Small intestine (tissue), 7 donors: ENCODE results near the gene SF3B1. TPM values are rescaled to one million over a fixed set of nuclear protein-coding genes. Genes with fewer than 3 reads are reported as not detected.

Experiments used
- DNase-seq, 2 donors: peaks; one replicate each; pipeline versions ENCODE4 v3.0.0 to v3.0.0-alpha.2; 2013
- FAIRE-seq: peaks from 2 replicates; lab custom pipeline; 2012; peaks lifted over from hg19 to GRCh38; lab: Jason Lieb, UNC
- H3K27ac ChIP-seq, 3 donors: one replicate each; pipeline ENCODE4 v1.5.1; 2013; ENCODE audit warnings: low read length in 2 of 3, mild to moderate bottlenecking in 2 of 3, control low read depth in 1 of 3, inconsistent platforms in 1 of 3, low read depth in 1 of 3, moderate library complexity in 1 of 3
- H3K27me3 ChIP-seq, 3 donors: one replicate each; pipeline ENCODE4 v1.6.1; 2013; ENCODE audit warnings: low read length in 3 of 3, inconsistent platforms in 1 of 3; ENCODE audit not compliant: control insufficient read depth in 3 of 3, insufficient read depth in 3 of 3
- H3K36me3 ChIP-seq, 3 donors: one replicate each; pipeline ENCODE4 v1.6.1; 2013; ENCODE audit warnings: low read length in 3 of 3, inconsistent platforms in 1 of 3, low read depth in 1 of 3, mild to moderate bottlenecking in 1 of 3, moderate library complexity in 1 of 3; ENCODE audit not compliant: control insufficient read depth in 3 of 3, insufficient read depth in 2 of 3
- H3K4me1 ChIP-seq, 3 donors: one replicate each; pipeline ENCODE4 v1.6.1; 2013; ENCODE audit warnings: low read length in 2 of 3, inconsistent platforms in 1 of 3, low read depth in 1 of 3, mild to moderate bottlenecking in 1 of 3, moderate library complexity in 1 of 3; ENCODE audit not compliant: control insufficient read depth in 3 of 3, insufficient read depth in 2 of 3
- H3K4me3 ChIP-seq, 3 donors: one replicate each; pipeline ENCODE4 v1.5.1; 2013; ENCODE audit warnings: low read length in 3 of 3, control low read depth in 1 of 3, inconsistent platforms in 1 of 3, low read depth in 1 of 3, mild to moderate bottlenecking in 1 of 3, moderate library complexity in 1 of 3
- H3K9me3 ChIP-seq, 2 donors: one replicate each; pipeline ENCODE4 v1.6.1; 2013; ENCODE audit warnings: low read depth in 1 of 2, low read length in 1 of 2; ENCODE audit not compliant: control insufficient read depth in 2 of 2, insufficient read depth in 1 of 2
- WGBS, 3 donors: extraction: QIAGEN DNeasy Blood & Tissue Kit; methylation state at CpG; one replicate each; pipeline ENCODE4 v1.1.7; 2013; 5-methylcytosine and 5-hydroxymethylcytosine counted together
- polyA plus RNA-seq, 4 donors: library from polyadenylated mRNA; stranded (reverse) in 3 of 4; unstranded in 1 of 4; fragments of 200-250 nt in 3 of 4; fragments of 120-200 nt in 1 of 4; gene quantifications; one replicate each; pipeline versions ENCODE4 v1.2.1 to v1.2.3, GENCODE V29; 2013
- donor health status: healthy with polysubstance abuse.
- donor health status: control.
- donor health status: control.
- donor health status: Bipolar disorder and iron deficiency.
- donor health status: healthy.

SF3B1 gene
- polyA plus RNA-seq, 4 donors: 108 to 329 (median 176) TPM

GRCh38 chr2:197414515-197414914 lies 20.3 kb downstream of the SF3B1 start:
- Histone ChIP-seq H3K9me3 (no peaks in the 10 kb centered on the region), H3K4me1 (no peaks in the 10 kb centered on the region), H3K4me3 (no peak overlapping the region), H3K36me3 (peaks cover 21 to 62% (median 28%) of the 10 kb centered on the region in 3 donors), H3K27ac (no peak overlapping the region), H3K27me3 (no peaks in the 10 kb centered on the region)
- 73 to 84% (median 82%) methylated on average over 2 of the region's 2 CpGs for WGBS, 3 donors
- FAIRE-seq: no peak
- no peak for DNase-seq

GRCh38 chr2:197414039-197414438 lies 20.8 kb downstream of the SF3B1 start:
- FAIRE-seq: no peak
- 89 to 92% (median 91%) methylated on average over 5 of the region's 5 CpGs for WGBS, 3 donors

GRCh38 chr2:197405582-197405981 lies 29.2 kb downstream of the SF3B1 start:
- Histone ChIP-seq H3K36me3 (peaks cover 18 to 37% (median 35%) of the 10 kb centered on the region in 3 donors), H3K27ac (no peak overlapping the region), H3K4me3 (no peak overlapping the region), H3K27me3 (no peaks in the 10 kb centered on the region), H3K4me1 (no peaks in the 10 kb centered on the region), H3K9me3 (no peaks in the 10 kb centered on the region)
- FAIRE-seq (peak; percentile 88), DNase-seq (no peak)
- WGBS, 3 donors: 90 to 91% (median 90%) methylated on average over 2 of the region's 2 CpGs

More at GRCh38 chr2:197414039-197414438, 20.8 kb downstream of the SF3B1 start:
- Histone ChIP-seq H3K27me3 (no peaks in the 10 kb centered on the region), H3K36me3 (peaks cover 23 to 65% (median 26%) of the 10 kb centered on the region in 3 donors), H3K4me3 (no peak overlapping the region), H3K27ac (no peak overlapping the region), H3K9me3 (no peaks in the 10 kb centered on the region), H3K4me1 (no peaks in the 10 kb centered on the region)
- DNase-seq: no peak

- no peaks in the 10 kb centered on the region for H3K9me3 ChIP-seq
- H3K36me3 ChIP-seq: peaks cover 5 to 29% (median 18%) of the 10 kb centered on the region in 3 donors
- DNase-seq (no peak), FAIRE-seq (no peak)
- no peaks in the 10 kb centered on the region for H3K4me1 ChIP-seq
- H3K4me3 ChIP-seq: no peak overlapping the region
- H3K27ac ChIP-seq: no peak overlapping the region
- 82 to 88% (median 87%) methylated on average over 6 of the region's 6 CpGs for WGBS, 3 donors
- H3K27me3 ChIP-seq: no peaks in the 10 kb centered on the region
Measured at GRCh38 chr2:197399887-197400540, 34.8 kb downstream of the SF3B1 start.

GRCh38 chr2:197398913-197399312 lies 35.9 kb downstream of the SF3B1 start:
- Histone ChIP-seq H3K4me3 (no peak overlapping the region), H3K9me3 (no peaks in the 10 kb centered on the region), H3K27ac (no peak overlapping the region), H3K27me3 (no peaks in the 10 kb centered on the region), H3K4me1 (no peaks in the 10 kb centered on the region), H3K36me3 (peaks cover 8 to 26% (median 18%) of the 10 kb centered on the region in 3 donors)
- 83 to 95% (median 92%) methylated on average over 2 of the region's 2 CpGs for WGBS, 3 donors
- no peak for DNase-seq
- no peak for FAIRE-seq

GRCh38 chr2:197391220-197391717 lies 43.6 kb downstream of the SF3B1 start:
- 95 to 98% (median 97%) methylated on average over 1 of the region's 1 CpG for WGBS, 3 donors
- H3K4me1 ChIP-seq: no peaks in the 10 kb centered on the region
- no peaks in the 10 kb centered on the region for H3K27me3 ChIP-seq
- H3K36me3 ChIP-seq: peaks cover 2 to 15% (median 11%) of the 10 kb centered on the region in 3 donors
- no peaks in the 10 kb centered on the region for H3K9me3 ChIP-seq
- DNase-seq (no peak), FAIRE-seq (no peak)
- H3K4me3 ChIP-seq: no peak overlapping the region
- no peak overlapping the region for H3K27ac ChIP-seq

GRCh38 chr2:197388866-197389587 lies 45.8 kb downstream of the SF3B1 start:
- Histone ChIP-seq H3K9me3 (no peaks in the 10 kb centered on the region), H3K4me3 (no peak overlapping the region), H3K27ac (no peak overlapping the region), H3K27me3 (no peaks in the 10 kb centered on the region), H3K36me3 (peaks cover 0 to 8% (median 6%) of the 10 kb centered on the region in 3 donors), H3K4me1 (no peaks in the 10 kb centered on the region)
- WGBS, 3 donors: 89 to 98% (median 93%) methylated on average over 5 of the region's 5 CpGs
- FAIRE-seq (no peak), DNase-seq (no peak)

GRCh38 chr2:197387179-197387578 lies 47.6 kb downstream of the SF3B1 start:
- Histone ChIP-seq H3K27ac (no peak overlapping the region), H3K9me3 (no peaks in the 10 kb centered on the region), H3K4me3 (no peak overlapping the region), H3K36me3 (peaks cover 0 to 3% (median 2%) of the 10 kb centered on the region in 3 donors), H3K27me3 (peaks cover 0 to 3% (median 0%) of the 10 kb centered on the region in 3 donors), H3K4me1 (no peaks in the 10 kb centered on the region)
- FAIRE-seq: no peak
- no peak for DNase-seq
- 88 to 93% (median 92%) methylated on average over 8 of the region's 8 CpGs for WGBS, 3 donors
